Islet precursor cell (in vitro differentiated cells): Measurements from ENCODE around the gene PRDM2.

ENCODE experiments used
- DNase-seq: peaks from one replicate; pipeline ENCODE4 v3.0.0-alpha.2; 2018

The PRDM2 gene

DNA sequence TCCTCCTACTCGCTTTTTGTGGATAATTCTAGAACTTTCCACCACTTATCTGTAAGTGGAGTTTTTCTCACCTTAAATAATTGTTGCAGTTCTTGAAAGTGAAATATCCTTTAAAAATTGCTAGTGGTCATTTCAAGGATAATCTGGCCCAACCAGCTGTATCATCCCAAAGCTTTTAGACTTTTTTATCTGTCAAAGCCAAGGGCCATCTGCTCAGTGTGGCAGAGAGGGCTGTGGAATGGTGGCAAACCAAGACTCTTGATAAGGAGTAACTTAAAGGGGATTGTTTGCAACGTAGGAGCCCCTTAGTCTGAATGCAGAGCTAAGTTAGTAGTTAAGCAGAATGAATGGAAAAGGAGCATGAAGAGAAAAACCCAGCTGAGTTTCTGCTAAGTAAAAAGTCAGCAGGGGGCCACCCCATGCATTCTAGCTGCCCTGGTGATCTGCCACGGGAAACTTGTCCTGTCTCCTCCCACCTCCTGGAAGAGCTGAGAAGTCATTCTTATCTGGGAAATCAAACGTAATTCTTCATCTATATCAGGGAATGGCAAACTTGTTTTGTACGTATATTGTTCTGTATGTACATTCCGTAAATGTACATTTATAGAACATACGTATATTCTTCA lies 169.3 kb downstream of the PRDM2 start:
- DNase-seq: no peak

DNA sequence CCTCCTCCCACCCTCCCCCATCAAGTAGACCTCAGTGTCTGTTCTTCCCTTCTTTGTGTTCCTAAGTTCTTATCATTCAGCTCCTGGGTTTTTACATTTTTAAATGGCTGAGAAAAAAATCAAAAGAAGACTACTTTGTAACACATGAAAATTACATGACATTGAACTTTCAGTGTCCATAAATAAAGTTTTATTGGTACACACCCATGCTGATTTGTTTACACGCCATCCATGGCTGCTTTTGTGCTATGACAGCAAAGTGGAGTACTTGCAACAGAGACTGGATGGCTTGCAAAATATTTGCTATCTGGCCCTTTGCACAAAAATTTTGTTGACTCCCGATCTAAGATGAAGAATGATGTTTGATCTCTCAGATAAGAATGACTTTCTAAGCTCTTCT lies 171.4 kb downstream of the PRDM2 start:
- DNase-seq: no peak

DNA sequence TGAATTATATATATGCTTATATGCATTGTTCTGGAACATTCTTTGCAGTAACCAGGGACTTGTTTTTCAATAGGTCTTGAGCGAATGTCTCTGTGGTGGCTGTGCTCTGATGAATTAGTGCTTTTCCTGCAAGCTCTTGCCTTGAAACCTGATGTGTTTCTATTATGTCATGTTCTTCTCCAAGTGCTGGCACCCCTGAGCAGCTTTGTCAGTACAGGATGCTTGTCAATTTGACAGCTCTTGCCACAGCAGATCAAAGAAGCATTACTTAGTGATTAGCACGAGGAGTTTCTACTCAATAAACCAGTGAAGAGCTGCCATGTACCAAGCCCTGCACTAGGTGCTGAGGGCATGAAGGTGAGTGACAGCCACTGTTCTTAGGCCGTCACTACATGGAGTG lies 171.9 kb downstream of the PRDM2 start:
- no peak for DNase-seq

DNA sequence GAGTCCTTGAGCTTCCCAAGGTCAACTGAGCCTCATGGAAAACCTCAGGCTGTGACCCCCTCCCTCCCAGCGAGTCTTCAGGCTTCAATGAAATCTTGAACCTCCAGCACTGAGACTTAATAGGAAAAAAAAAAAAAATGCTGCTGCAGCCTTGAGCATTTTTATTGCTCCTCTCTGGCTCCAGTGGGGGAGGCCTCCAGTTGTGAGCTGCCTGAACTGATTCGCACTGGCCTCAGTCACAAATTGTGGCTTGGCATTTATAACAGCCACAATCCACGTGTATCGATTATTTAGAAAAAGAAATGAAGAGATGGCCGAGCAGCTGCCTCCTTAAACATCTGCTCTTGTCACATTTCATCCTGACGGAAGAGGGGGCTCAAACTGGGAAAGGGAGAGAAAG lies 173.0 kb downstream of the PRDM2 start:
- DNase-seq: no peak
